Mesothelial cell of epicardium (in vitro differentiated cells): ENCODE measurements around the gene CCBE1. TPM values are rescaled to one million over a fixed set of nuclear protein-coding genes. Genes with fewer than 3 reads are reported as not detected.

ENCODE experiments used
- DNase-seq, 2 experiments: peaks; one replicate each; pipeline ENCODE4 v3.0.0; 2021; ENCODE audit warnings: low spot score in 2 of 2; ENCODE audit not compliant: unreplicated experiment in 2 of 2
- H3K27ac Mint-ChIP-seq: 2 replicates; pipeline ENCODE4 v1.8.0; 2021; ENCODE audit warnings: mixed read lengths
- H3K27me3 Mint-ChIP-seq: 2 replicates; pipeline ENCODE4 v1.8.0; 2021; ENCODE audit warnings: low read depth, mixed read lengths
- H3K36me3 Mint-ChIP-seq: 2 replicates; pipeline ENCODE4 v1.8.0; 2021; ENCODE audit warnings: mixed read lengths
- H3K4me1 Mint-ChIP-seq: 2 replicates; pipeline ENCODE4 v1.8.0; 2021; ENCODE audit warnings: mixed read lengths
- H3K4me3 Mint-ChIP-seq: 2 replicates; pipeline ENCODE4 v1.8.0; 2021; ENCODE audit warnings: mild to moderate bottlenecking, moderate library complexity, mixed read lengths
- H3K9me3 Mint-ChIP-seq: 2 replicates; pipeline ENCODE4 v1.8.0; 2021; ENCODE audit warnings: mixed read lengths
- CTCF ChIP-seq: fragments of 200-600 bp; sonication (generic); IDR thresholded peaks from one replicate; pipeline ENCODE4 v1.5.0; 2021; ENCODE audit warnings: antibody characterized with exemption; ENCODE audit not compliant: unreplicated experiment
- total RNA-seq: library from RNA; stranded (reverse); gene quantifications from 3 replicates; pipeline ENCODE4 v1.2.1, GENCODE V29; 2021

Gene CCBE1
- total RNA-seq, 1 donor from 2014 or later, result 71.1 TPM

DNA sequence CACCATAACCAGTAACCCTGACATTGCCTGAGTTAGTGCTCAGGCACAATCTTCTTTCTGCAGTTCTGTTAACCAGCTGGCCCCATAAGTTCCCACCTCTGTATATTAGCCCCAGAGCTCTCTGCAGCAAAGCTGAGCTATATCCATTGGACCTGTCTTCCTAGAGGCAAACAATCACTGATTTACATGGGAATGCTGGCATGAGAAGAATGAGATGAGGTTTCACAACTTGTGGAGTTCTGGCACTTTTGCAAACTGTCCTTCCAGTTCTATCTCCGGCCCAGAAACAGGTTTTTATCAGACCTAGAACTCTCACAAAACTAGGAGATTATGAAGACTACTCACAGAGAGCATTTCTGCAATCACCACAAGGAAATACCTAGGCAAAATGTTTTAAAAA lies 7.9 kb upstream of the CCBE1 start:
- no peak for DNase-seq
- H3K9me3 Mint-ChIP-seq, result no peaks in the 10 kb centered on the region
- H3K4me1 Mint-ChIP-seq, result peaks cover 31% of the 10 kb centered on the region
- peaks cover 13% of the 10 kb centered on the region for H3K27me3 Mint-ChIP-seq
- no peak overlapping the region for H3K27ac Mint-ChIP-seq
- no peak for TF ChIP-seq CTCF
- no peak overlapping the region for H3K4me3 Mint-ChIP-seq
- no peaks in the 10 kb centered on the region for H3K36me3 Mint-ChIP-seq

- Mint-ChIP-seq H3K27me3 (peaks cover 8% of the 10 kb centered on the region), H3K4me1 (peaks cover 39% of the 10 kb centered on the region), H3K36me3 (no peaks in the 10 kb centered on the region), H3K27ac (no peak overlapping the region), H3K4me3 (no peak overlapping the region), H3K9me3 (no peaks in the 10 kb centered on the region)
- no peak for DNase-seq
- TF ChIP-seq CTCF, result no peak
Observed at GRCh38 chr18:59704146-59704545, 6.9 kb upstream of the CCBE1 start.

DNA sequence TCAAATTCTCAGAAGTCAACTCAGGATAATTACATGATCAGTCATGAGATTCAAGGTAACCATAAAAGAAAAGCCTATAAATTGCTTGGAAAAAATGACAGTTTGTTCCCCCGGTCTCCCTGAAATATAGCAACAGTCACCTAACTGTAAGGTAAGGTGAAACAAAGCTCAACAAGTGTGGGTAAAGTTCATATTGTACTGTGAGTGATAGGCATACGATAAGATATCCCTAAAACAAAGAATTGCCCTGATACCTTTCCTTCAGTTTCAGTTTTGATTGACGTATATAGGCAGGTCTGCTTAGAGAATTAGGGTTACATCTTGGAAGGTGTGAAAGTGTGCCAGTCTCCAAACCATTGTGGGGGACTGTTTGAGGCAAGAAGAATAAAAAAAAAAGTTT lies 4.0 kb upstream of the CCBE1 start:
- H3K27ac Mint-ChIP-seq, result peak overlapping the region; percentile 85
- peaks cover 28% of the 10 kb centered on the region for H3K27me3 Mint-ChIP-seq

GRCh38 chr18:59700535-59700967 lies 3.3 kb upstream of the CCBE1 start:
- peaks cover 50% of the 10 kb centered on the region for H3K4me1 Mint-ChIP-seq
- H3K27ac Mint-ChIP-seq, result peak overlapping the region; percentile 85
- H3K36me3 Mint-ChIP-seq, result no peaks in the 10 kb centered on the region
- no peaks in the 10 kb centered on the region for H3K9me3 Mint-ChIP-seq
- no peak for TF ChIP-seq CTCF
- peak overlapping the region; percentile 28 for H3K4me3 Mint-ChIP-seq
- H3K27me3 Mint-ChIP-seq, result peaks cover 35% of the 10 kb centered on the region
- no peak for DNase-seq

More for the DNA sequence above, 4.0 kb upstream of the CCBE1 start:
- Mint-ChIP-seq H3K4me3 (no peak overlapping the region), H3K9me3 (no peaks in the 10 kb centered on the region), H3K4me1 (peaks cover 48% of the 10 kb centered on the region), H3K36me3 (no peaks in the 10 kb centered on the region)
- no peak for DNase-seq
- TF ChIP-seq CTCF, result no peak

GRCh38 chr18:59699750-59700534 lies 2.7 kb upstream of the CCBE1 start:
- H3K4me3 Mint-ChIP-seq, result peak overlapping the region; percentile 28
- peaks cover 41% of the 10 kb centered on the region for H3K27me3 Mint-ChIP-seq
- DNase-seq, result no peak
- H3K27ac Mint-ChIP-seq, result peak overlapping the region; percentile 85
- peaks cover 54% of the 10 kb centered on the region for H3K4me1 Mint-ChIP-seq
- no peaks in the 10 kb centered on the region for H3K9me3 Mint-ChIP-seq
- TF ChIP-seq CTCF, result no peak
- no peaks in the 10 kb centered on the region for H3K36me3 Mint-ChIP-seq
